ENCODE results near the gene RCAN1.

The RCAN1 gene

GRCh38 chr21:34524646-34525601, 90.0 kb downstream of the RCAN1 start:
- Histone ChIP-seq H3K36me3 (ENCODE audit: control insufficient read depth in 2 of 2, insufficient read depth in 1 of 2, low read length in 2 of 2) (peaks cover 0 to 22% of the 10 kb centered on the region in 2 experiments; a peak in 1 of 3 replicates), H3K27ac (ENCODE audit: extremely low read depth, low read depth, low read length) (no peak overlapping the region), H3K4me3 (ENCODE audit: low read depth, low read length) (no peak overlapping the region), H3K4me1 (ENCODE audit: control insufficient read depth, insufficient read depth, low read length) (peaks cover 8% of the 10 kb centered on the region), H3K9me3 (ENCODE audit: control insufficient read depth, insufficient read depth, low read depth, low read length) (no peaks in the 10 kb centered on the region)
- ChIA-PET CTCF (interaction anchor here (0.6 to 3.7 kb wide), 10 partner anchors 7 to 1253 kb away, joined by 3 to 18 read pairs (median 5); no protein-coding TSS in a partner anchor), POLR2A (interaction anchor here (1.6 kb wide), 1 partner anchor 10 kb away, joined by 4 read pairs; no protein-coding TSS in a partner anchor)
- TF ChIP-seq ATF2 (tag by site-specific recombination; IDR thresholded peaks at IDR 0.05; ENCODE audit: low read depth) = peak; percentile 76
- no peak for TF ChIP-seq FEZF1 (tag by site-specific recombination; IDR thresholded peaks at IDR 0.05)
- TF ChIP-seq ZBTB20 (tag by site-specific recombination; IDR thresholded peaks at IDR 0.05) = peak; percentile 35; the same call in 1 of the 2 replicates
- peak; percentile 48 for TF ChIP-seq ZNF600 (tag by site-specific recombination; IDR thresholded peaks at IDR 0.05)
- TF ChIP-seq ZNF660 (tag by site-specific recombination; IDR thresholded peaks at IDR 0.05) = no peak
- TF ChIP-seq ZNF394 (tag by site-specific recombination; IDR thresholded peaks at IDR 0.05; ENCODE audit: borderline replicate concordance) = 0 out of 2 replicates have a peak, but pooled peaks have one; percentile 15
- peak; percentile 48 for TF ChIP-seq ZNF366 (tag by site-specific recombination; conservative IDR thresholded peaks at IDR 0.05)
- TF ChIP-seq ZNF529 (tag by site-specific recombination; IDR thresholded peaks at IDR 0.05; ENCODE audit: insufficient replicate concordance) = no peak
- TF ChIP-seq ZNF629 (tag by site-specific recombination; IDR thresholded peaks at IDR 0.05) = peak; percentile 69
- TF ChIP-seq ZBTB21 (tag by site-specific recombination; IDR thresholded peaks at IDR 0.05) = peak; percentile 71
- TF ChIP-seq SP7 (tag by site-specific recombination; IDR thresholded peaks at IDR 0.05) = no peak

- ChIA-PET POLR2A (interaction anchor here (0.6 to 1.6 kb wide), 2 partner anchors 8 to 86 kb away, joined by 3 to 4 read pairs; no protein-coding TSS in a partner anchor), CTCF (interaction anchor here (1.1 to 3.7 kb wide), 3 partner anchors 12 to 80 kb away, joined by 3 to 18 read pairs (median 8); no protein-coding TSS in a partner anchor)
- Histone ChIP-seq H3K9me3 (ENCODE audit: control insufficient read depth, insufficient read depth, low read depth, low read length) (no peaks in the 10 kb centered on the region), H3K4me1 (ENCODE audit: control insufficient read depth, insufficient read depth, low read length) (peaks cover 8% of the 10 kb centered on the region), H3K36me3 (ENCODE audit: control insufficient read depth in 2 of 2, insufficient read depth in 1 of 2, low read length in 2 of 2) (peaks cover 0 to 22% of the 10 kb centered on the region in 2 experiments; a peak in 1 of 3 replicates), H3K4me3 (ENCODE audit: low read depth, low read length) (no peak overlapping the region), H3K27ac (ENCODE audit: extremely low read depth, low read depth, low read length) (no peak overlapping the region)
- no peak for TF ChIP-seq YY1 (tag by site-specific recombination; IDR thresholded peaks at IDR 0.05)
- no peak for TF ChIP-seq MYNN (tag by site-specific recombination; IDR thresholded peaks at IDR 0.05; ENCODE audit: borderline replicate concordance)
- no peak for TF ChIP-seq ZNF148 (tag by site-specific recombination; IDR thresholded peaks at IDR 0.05; ENCODE audit: borderline replicate concordance)
- TF ChIP-seq ZNF48 (tag by site-specific recombination; IDR thresholded peaks at IDR 0.05) = no peak
- TF ChIP-seq ZNF830 (tag by site-specific recombination; IDR thresholded peaks at IDR 0.05; ENCODE audit: low read depth) = no peak
- TF ChIP-seq ZNF404 (tag by site-specific recombination; IDR thresholded peaks at IDR 0.05) = no peak
- TF ChIP-seq GLIS1 (tag by site-specific recombination; IDR thresholded peaks at IDR 0.05) = no peak
- no peak for TF ChIP-seq FEZF1 (tag by site-specific recombination; IDR thresholded peaks at IDR 0.05)
- no peak for TF ChIP-seq IKZF3 (tag by site-specific recombination; IDR thresholded peaks at IDR 0.05)
- no peak for TF ChIP-seq ZNF660 (tag by site-specific recombination; IDR thresholded peaks at IDR 0.05)
- TF ChIP-seq ZXDB (tag by site-specific recombination; IDR thresholded peaks at IDR 0.05) = no peak
- TF ChIP-seq ZNF488 (tag by site-specific recombination; IDR thresholded peaks at IDR 0.05) = no peak
- TF ChIP-seq ZNF174 (tag by site-specific recombination; IDR thresholded peaks at IDR 0.05) = no peak
- TF ChIP-seq ZNF24 (tag by site-specific recombination; IDR thresholded peaks at IDR 0.05) = no peak
- TF ChIP-seq TCF7L2 (IDR thresholded peaks at IDR 0.05; ENCODE audit: borderline replicate concordance, low read depth, low read length) = no peak
- no peak for TF ChIP-seq SETDB1 (IDR thresholded peaks at IDR 0.05; ENCODE audit: insufficient read length, low read length)
- TF ChIP-seq ZNF175 (tag by site-specific recombination; IDR thresholded peaks at IDR 0.05) = no peak
Observed at GRCh38 chr21:34523019-34523555, 91.8 kb downstream of the RCAN1 start.
